GM19023 (cell line): ENCODE measurements around the gene DST.
A peak's percentile ranks its signal among the peaks of the same experiment; 100 is the strongest.
"Not testable (repeated sequence)": the region's sequence is repeated elsewhere in the genome, so short reads cannot be mapped to it uniquely, and the experiment has no call there.

Source experiments
- ATAC-seq: cut with Tn5 transposase; IDR thresholded peaks from one replicate; pipeline ENCODE4 v1.9.1; 2021; ENCODE audit warnings: mild to moderate bottlenecking, moderate library complexity; ENCODE audit not compliant: unreplicated experiment

DST gene

DNA sequence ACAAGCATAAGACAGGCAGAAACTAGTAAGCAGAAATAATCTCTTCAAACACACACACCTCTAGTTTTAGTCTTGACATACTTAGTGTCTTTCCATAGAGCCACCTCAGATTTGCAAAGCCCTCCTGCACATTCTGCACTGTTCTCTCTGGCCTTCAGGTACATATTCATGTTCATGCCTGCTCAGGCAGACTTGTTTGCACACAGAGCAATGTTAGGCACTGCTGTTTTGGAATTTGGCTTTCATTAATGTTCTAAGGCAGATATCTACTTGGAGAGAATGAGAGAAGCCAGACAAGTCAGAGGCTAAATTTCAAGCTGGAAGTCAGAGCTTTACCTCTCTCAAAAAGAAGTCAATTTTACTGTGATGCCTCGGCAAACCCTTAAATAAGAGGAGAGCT, 21.3 kb upstream of the DST start:
- no peak for ATAC-seq

DNA sequence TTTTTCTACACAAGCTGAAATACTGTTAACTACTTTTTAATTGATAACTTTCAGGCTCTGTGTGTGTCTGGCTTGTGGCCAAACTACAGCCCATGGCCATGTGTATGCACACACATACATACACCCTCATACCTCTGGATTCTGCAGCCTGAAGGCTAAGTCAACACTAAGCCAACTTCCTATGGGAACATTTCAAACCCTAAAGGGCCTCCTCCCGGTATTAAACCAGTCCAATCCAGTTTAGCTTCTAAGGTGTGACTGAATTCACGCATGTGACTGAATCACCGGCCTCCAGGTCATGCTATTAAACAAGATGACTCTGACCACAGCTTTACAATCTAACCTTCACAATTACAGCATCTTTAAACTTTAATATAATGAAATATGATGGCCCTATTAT, 20.7 kb upstream of the DST start:
- ATAC-seq, result no peak

DNA sequence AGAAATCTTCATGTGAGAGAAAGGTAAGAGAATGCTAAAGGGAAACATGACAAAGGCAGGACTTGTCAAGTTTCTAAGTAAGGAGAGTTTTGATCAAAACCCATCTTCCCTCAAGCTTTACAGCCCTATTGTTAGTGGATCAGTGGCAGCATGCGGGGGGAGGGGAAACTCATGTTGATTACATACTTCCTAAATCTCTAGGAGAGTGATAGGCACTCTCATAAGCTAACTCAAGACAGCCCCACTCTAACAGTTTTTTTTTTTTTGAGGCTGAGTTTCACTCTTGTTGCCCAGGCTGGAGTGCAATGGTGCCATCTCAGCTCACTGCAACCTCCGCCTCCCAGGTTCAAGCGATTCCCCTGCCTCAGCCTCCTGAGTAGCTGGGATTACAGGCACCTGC, 18.6 kb upstream of the DST start:
- not testable (repeated sequence) for ATAC-seq

DNA sequence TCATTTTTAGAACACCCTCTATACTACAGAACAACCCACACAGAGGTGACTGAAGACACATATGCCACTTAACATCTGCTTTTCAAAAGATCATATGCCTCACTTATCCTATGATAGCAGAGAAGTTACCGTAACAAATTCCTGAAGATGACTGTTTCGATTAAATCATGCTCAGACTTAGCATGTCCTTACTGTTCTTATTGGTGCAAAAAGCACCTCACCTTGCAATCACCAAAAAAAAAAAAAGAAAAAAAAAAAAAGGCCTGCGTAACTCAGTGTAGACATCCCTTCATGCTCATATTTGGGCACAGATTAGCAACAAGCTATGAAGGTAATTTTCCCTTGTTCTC, 17.7 kb upstream of the DST start:
- peak; percentile 26 for ATAC-seq

DNA sequence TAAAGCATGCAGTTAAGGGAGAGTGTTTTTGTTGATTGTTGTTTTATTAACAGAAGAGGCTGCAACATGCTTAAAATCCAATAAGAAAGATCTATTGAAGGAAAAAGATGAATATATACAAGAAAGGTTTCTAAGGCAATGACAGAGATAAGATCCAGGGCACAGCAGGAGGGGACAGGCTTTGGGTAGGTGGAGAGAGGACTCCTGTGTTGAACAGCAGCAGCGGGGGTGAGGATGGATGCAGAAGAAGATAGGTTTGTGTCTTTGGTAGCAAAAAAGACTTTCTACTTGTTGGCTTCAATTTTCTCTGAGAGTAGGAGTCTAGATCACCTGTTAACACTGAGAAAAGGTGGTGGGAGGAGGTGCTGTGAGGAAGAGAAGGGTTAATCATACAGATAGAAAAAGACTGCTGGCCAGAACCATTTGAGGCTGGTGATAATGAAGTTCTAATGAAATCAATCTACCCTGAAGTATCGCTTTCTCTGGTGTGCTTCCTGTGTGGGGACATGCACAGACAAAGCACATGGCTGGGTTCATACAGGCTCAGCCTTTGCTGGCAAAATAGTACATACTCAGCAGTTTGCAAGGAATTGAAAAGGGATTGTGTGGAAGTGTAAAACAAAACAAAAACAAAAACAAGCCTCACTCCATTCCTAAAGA, 17.2 kb upstream of the DST start:
- peak; percentile 87 for ATAC-seq

DNA sequence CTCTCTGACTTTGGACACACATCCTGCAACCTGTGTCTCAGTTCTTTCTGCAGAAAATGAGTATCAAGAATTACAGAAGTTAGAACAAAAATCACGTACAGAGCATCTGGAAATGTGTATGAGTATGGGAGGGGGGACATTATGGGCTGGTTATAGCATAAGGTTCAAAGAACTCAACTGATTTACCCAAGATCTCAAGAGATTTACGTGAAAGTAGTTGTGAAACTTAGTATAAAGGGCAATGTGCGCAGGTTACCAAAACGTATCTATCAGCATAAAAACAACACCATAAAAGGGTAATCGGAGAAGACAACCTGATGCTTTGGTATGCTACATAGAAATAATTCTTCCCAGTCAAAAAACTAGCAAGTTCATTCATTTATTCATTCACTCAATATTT, 15.6 kb upstream of the DST start:
- ATAC-seq, result no peak

DNA sequence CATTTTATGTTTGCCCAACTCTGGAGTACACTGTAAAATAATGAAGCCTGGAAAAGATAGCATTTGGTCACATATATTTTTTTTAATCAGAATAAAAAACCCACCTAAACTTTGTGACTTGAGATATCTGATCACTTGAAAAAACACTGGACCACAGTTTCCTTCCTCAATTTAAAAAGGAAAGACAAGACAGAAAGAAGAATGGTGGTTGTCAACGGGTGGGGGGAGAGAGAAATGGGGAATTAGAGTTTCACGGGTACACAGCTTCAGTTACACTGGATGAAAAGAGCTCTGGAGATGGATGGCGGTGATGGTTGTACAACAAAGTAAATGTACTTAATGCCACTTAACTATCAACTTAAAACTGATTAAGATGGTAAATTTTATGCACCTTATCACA, 14.7 kb upstream of the DST start:
- ATAC-seq, result no peak

DNA sequence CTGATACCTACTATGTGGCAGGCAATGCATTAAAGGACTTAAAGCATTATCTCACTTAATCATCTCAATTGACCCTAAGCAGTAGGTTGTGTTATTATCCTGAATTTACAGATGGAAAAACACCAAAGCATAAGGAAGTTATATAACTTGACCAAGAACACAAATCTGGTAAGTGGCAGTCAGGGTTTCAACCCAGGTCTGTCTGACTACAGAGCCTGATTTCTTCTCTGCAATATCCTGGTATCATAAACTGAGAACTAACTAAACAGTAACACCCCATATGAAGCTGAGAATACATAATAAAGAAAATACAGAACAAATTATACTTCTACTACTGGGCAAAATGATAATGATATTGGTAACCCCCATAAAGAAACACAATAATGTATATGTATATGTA, 13.8 kb upstream of the DST start:
- no peak for ATAC-seq

DNA sequence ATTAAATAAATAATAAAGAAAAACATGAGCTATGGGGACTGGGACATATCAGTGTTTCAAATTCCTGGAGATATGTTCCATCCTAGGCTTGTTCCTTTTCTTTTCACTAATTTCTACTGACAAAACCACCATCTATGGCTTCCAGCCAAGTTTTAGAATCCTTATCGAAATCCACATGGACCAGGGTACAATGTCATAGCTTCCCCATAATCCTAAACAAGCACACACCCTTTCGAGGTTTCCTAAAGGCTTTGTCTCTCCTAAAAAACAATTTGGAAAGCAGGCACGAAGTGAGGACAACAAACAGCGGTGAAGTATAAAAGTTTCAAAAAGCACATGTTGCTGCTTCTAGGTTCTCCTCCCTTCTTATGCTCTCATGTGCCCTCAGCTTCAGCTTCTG, 13.3 kb upstream of the DST start:
- no peak for ATAC-seq

DNA sequence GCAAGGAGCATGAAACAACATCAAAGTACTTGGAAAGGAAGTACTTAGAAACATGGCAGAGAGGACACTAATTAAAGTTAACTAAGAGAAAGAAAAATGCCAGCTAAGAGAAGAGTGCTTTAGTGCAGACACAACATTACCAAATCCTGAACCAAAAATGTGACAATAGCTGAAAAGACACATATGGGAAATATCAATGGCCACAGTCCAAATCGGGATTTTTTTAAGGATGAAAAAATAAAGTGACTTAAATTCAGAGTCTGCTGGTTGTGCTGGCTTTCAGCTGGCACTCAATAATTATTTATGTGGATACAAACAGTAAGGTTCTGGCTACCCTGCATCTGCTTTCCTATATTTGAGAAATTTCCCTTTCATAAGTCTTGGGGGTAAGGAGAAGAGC, 12.6 kb upstream of the DST start:
- ATAC-seq, result no peak

DNA sequence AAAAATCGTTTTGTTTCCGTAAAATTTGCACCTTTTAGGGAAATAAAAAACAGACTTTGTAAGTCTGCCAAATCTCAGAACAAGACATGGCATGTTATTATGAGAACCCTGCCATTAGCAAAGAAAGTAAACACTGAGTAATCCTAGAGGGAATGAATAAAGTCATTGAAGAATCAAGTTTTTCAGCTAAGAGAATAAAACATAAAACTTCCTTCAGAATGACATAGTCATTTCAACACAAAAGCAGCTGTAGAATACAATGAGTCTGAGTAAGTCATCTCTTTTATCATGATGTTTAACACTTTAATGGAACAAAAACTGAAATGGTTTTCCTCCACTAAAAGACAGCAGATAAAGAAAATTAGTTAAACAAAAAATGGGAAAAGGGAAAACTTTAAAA, 10.3 kb upstream of the DST start:
- no peak for ATAC-seq

DNA sequence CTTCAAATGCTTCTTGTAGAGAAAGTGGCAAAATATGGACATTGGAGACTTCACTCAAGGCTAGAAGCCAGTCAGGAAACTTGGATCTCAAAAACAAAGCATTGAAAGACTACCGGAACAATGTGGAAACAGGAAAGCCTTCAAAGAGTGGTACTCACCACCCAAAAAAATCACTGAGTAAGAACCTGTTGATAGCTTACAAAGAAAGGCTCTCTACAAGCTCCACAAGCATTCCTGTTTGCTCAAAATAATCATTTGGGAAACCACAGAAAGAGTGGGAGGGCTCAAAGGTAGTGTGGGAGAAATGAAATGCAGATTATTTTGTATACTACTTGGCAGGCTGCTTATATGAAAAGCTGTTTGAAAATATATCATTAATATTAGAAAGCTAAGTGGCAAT, 9.5 kb upstream of the DST start:
- no peak for ATAC-seq

DNA sequence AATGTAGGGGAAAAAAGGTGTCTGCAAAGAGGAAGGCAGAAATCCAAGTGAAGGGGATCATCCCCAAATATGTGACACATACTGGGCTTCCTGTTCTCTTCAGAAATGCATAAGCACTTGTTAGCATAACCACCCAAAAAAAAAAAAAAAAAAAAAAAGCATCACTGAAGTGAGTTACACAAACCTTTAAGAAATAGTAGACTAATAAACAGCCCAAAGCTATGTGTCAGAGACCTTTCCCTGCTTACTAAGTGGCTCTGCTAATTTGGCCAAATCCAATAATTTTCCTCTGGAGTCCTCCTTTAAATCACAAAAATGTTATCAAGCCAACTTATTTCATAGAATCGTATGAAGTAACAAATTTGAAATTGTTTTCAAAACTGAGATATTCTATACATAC, 7.5 kb upstream of the DST start:
- no peak for ATAC-seq

DNA sequence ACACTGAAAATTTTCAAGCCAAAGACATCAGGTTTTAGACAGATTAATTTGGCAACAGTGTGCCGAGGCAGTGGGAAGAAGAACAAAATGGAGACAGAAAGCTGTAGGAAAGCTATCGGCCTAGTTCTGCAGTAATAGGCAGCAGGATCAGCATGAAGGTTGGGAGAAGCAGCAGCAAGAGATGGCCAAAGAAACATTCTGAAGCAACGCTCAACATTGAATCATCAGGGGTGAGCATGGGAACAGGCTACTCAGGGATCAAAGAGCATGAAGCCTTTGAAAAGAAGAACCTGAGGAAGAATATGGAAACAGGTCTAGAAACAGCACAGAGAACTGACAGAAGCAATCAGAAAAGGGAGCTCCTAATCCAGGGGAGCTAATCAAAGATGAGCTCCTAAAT, 7.1 kb upstream of the DST start:
- ATAC-seq, result no peak

DNA sequence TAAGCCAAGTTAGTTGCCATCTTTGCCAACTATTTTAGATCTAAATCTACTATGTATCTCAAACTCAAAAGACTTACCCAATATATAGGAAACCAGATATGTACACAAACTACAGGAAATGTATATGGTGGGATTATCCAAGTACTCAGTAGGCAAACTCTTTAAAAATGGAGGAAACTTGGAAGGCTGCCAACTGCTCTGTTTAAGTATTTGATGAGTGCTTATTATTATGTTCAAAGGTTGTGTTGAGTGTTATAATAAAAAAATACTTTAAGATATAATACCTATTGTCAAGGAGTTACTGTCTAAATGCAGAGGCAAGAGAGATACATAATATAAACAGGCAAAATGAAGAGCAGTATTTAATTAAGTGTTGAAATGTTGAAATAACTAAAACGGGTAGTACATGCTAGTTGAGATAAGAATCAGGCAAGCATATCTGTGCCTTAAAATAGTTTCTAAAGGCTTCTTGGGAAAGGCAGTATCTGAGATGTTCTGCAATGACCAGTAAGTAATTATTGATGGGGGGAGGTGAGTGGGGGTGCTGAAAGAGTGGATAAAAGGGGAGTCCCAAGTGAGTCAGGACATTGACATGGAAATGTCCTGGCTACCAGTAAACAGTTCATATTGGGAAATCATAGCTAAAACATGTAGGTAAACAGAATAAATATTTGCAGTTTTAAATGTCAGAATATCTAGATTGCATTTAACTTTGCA, 6.5 kb upstream of the DST start:
- no peak for ATAC-seq

DNA sequence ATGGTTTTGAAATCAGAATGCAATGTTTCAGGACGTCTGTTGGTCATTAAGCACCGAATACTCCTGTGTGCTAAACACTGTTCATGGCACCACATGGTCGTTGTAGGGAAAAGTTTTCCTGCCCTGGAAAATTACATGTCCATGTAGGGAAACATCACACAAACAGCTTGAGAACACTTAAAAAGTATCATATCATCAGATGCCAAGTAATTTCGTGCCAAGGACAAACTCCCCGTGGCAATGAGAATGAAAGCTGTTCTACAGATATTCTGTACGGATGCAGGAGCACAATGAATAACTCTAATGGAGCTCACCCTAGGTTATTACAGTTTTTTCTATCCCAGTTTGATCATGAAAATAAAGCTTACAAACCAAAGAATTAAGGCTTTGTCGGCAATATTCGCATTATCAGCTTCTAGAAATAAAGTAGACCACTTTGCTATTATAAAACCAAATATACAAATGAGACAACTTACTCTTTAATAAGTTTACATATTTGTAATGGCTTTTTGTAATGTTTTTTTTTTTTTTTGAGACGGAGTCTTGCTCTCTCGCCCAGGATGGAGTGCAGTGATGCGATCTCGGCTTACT, 4.6 kb upstream of the DST start:
- ATAC-seq, result no peak

DNA sequence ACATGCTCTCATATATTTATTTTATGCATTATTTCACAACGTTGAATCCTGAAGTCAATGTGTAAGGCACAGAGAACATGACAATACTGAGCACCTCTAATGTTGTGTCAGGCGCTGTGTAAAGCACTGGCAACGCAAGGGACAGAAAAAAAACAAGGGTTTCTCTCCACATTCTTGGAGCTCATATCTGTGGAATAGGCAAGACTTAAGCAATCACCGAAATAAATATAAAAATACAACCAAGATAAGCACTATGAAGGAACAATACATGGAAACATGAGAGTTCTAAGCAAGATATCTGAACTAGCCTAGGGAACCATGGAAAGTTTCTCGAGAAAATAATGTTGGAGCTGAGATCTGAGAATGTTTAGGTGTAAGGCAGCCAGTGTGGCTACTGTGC, 1.7 kb upstream of the DST start:
- ATAC-seq, result no peak

DNA sequence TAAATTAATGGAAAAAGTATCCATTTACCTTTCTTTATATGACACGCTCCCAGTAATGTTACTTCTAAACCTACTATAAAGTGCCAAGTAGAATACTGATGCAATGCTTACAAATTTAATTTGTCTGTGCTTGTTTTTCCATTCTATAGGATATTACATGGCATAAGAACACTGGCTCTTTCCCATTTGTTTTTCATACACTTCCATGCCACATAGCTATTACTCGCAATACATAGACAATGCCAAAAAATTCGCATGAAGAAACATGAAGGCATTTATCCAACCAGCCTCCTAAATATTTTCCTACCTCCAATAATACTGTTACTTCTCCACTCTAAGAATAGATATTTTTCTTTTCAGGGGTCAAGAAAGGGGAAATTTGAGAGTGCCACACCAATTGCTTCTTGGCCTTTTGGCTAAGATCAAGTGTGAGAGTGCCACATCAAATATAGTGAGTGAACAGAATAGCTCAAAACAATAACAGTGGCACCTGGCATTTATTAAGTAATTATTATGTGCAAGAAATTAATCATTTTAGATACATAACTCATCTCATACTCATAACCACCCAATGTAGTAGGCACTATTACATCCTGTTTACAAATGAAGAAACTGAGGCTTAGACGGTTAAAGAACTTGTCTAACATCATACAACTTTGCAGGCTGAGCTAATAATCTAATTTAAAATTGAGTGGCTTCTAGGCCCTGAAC, 845 bp upstream of the DST start:
- no peak for ATAC-seq

DNA sequence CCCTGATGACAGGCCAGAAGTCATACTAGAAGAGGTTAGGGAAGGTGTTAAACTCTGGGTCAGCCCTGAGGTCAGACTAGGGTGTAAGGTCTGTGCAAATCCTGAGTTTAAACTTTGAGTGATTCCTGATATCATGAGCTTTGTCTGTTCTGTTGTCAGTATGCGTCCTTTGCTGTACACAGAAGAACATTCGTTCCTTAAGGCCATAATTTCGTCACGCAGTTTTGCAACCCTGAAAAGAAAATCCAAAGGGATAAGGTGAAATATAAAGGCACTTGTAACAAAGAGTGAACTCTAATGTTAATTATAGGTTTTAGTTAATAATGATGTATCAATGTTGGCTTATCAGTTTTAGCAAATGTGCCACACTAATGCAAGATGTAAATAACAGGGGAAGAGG, 2.3 kb downstream of the DST start:
- ATAC-seq, result no peak

DNA sequence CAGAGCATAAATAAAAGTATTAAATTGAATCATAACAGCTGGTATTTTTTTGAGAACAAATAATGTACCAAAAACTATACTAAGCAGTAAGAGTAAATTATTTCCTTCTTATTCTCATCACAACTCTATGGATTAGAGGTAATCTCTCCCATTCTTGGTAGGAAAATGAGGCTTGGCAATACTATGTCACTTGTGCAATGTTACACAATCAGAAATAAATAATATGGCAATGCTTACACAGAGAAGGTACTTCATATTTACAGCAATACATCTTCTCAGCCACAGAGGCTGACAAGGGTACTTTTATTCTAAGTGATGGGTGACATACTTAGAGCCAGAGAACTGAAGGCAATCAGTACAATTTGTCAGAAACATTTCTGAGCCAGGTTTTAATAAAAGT, 3.9 kb downstream of the DST start:
- ATAC-seq, result no peak

DNA sequence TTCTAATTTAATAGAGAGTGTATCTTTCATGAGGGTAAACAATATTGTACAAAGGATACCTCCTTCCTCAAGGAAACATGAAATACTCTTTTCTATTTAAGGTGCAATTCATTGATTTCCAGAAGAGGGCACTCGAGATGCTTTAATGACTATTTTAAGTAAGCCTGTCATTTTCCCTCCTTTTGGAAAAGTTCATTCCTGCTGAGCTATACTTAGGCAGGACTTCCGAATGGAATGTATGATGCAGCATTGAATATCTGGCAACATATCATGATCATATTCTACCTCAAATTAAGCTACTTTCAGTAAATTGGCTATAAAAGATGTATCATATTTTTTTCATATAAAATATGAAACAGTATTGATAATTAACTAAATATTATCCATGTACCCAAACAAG, 5.0 kb downstream of the DST start:
- no peak for ATAC-seq

DNA sequence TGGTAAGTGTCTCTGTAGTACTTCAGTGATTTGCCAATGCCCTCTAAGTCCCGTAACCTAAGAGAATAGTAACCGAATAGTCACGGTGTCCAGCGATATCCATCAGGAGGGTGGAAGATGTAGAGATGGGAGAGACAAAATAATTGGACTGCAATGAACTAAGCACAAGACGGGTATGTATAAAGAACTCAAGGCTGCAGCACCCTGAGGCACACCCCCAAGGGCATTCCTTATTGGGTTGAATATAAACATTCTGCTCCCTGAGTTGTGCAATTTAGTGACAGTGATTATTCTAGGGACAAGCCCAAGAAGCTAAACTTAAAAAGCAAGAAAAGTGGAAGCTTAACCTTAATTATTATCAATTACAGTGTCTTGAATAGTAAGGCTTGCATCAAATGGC, 14.6 kb downstream of the DST start:
- no peak for ATAC-seq
